Activated naive CD8-positive, alpha-beta T cell treated with anti-CD3 and anti-CD28 coated beads, Interleukin-2, amount 50 U/mL, for 24 hours (primary cell): ENCODE results near the gene ZNF672.
"Not testable (repeated sequence)": the region's sequence is repeated elsewhere in the genome, so short reads cannot be mapped to it uniquely, and the experiment has no call there.

Experiments
- ATAC-seq: fragments of 150-1000 bp; cut with Tn5 transposase; one replicate; pipeline ENCODE4 v1.10.0; 2021
- DNase-seq: peaks from one replicate; pipeline ENCODE4 v3.0.0; 2021
- H3K27ac Mint-ChIP-seq: one replicate; pipeline ENCODE4 v1.8.0; 2021; ENCODE audit warnings: mild to moderate bottlenecking, mixed read lengths
- H3K27me3 Mint-ChIP-seq: one replicate; pipeline ENCODE4 v1.8.0; 2021; ENCODE audit warnings: mixed read lengths
- H3K36me3 Mint-ChIP-seq: one replicate; pipeline ENCODE4 v1.8.0; 2021; ENCODE audit warnings: low read depth, mixed read lengths
- H3K4me1 Mint-ChIP-seq: one replicate; pipeline ENCODE4 v1.8.0; 2021; ENCODE audit warnings: mixed read lengths
- H3K4me3 Mint-ChIP-seq: one replicate; pipeline ENCODE4 v1.8.0; 2021; ENCODE audit warnings: mild to moderate bottlenecking, moderate library complexity, mixed read lengths
- H3K9me3 Mint-ChIP-seq: one replicate; pipeline ENCODE4 v1.8.0; 2021; ENCODE audit warnings: mixed read lengths

Gene ZNF672

GRCh38 chr1:248837781-248838356, at the start of gene ZNF672:
Gene ZNF672 (plus strand): TSS chr1:248838224. CDS start chr1:248847275, 9,051 bp downstream.
- no peak within 1 kb of the TSS for H3K4me3 Mint-ChIP-seq
- H3K4me1 Mint-ChIP-seq, result peaks cover 32% of the 10 kb centered on the region
- ATAC-seq (peak; percentile 86), DNase-seq (peak; percentile 93)
- no peaks in the 10 kb centered on the region for H3K9me3 Mint-ChIP-seq
- no peak within 1 kb of the TSS for H3K27ac Mint-ChIP-seq
- H3K27me3 Mint-ChIP-seq, result peaks cover 3% of the 10 kb centered on the region
- no peaks in the 10 kb centered on the region for H3K36me3 Mint-ChIP-seq

- no peaks in the 10 kb centered on the region for H3K4me1 Mint-ChIP-seq
- H3K36me3 Mint-ChIP-seq, result no peaks in the 10 kb centered on the region
- DNase-seq (no peak), ATAC-seq (no peak)
- no peaks in the 10 kb centered on the region for H3K9me3 Mint-ChIP-seq
- H3K27ac Mint-ChIP-seq, result no peak overlapping the region
- no peaks in the 10 kb centered on the region for H3K27me3 Mint-ChIP-seq
- H3K4me3 Mint-ChIP-seq, result no peak overlapping the region
These were observed 49.7 kb upstream of the ZNF672 start for GRCh38 chr1:248788327-248788726.

GRCh38 chr1:248789337-248789736, 48.7 kb upstream of the ZNF672 start:
- not testable (repeated sequence) for H3K4me1 Mint-ChIP-seq, ATAC-seq

GRCh38 chr1:248790456-248790855, 47.6 kb upstream of the ZNF672 start:
- Mint-ChIP-seq H3K4me1 (peaks cover 4% of the 10 kb centered on the region), H3K36me3 (peaks cover 4% of the 10 kb centered on the region), H3K4me3 (no peak overlapping the region), H3K27me3 (no peaks in the 10 kb centered on the region), H3K9me3 (peaks cover 13% of the 10 kb centered on the region), H3K27ac (no peak overlapping the region)
- no peak for ATAC-seq
- DNase-seq, result no peak

More at GRCh38 chr1:248789337-248789736, 48.7 kb upstream of the ZNF672 start:
- not testable (repeated sequence) for H3K27ac Mint-ChIP-seq, H3K9me3 Mint-ChIP-seq, H3K36me3 Mint-ChIP-seq, DNase-seq, H3K27me3 Mint-ChIP-seq, H3K4me3 Mint-ChIP-seq

- Mint-ChIP-seq H3K9me3 (peaks cover 13% of the 10 kb centered on the region), H3K27me3 (no peaks in the 10 kb centered on the region), H3K4me1 (peaks cover 4% of the 10 kb centered on the region), H3K4me3 (no peak overlapping the region), H3K27ac (no peak overlapping the region), H3K36me3 (peaks cover 4% of the 10 kb centered on the region)
- ATAC-seq (no peak), DNase-seq (no peak)
These were observed 47.0 kb upstream of the ZNF672 start for GRCh38 chr1:248791010-248791409.

GRCh38 chr1:248792342-248792741, 45.7 kb upstream of the ZNF672 start:
- H3K27ac Mint-ChIP-seq, result no peak overlapping the region

GRCh38 chr1:248793592-248793991, 44.4 kb upstream of the ZNF672 start:
- H3K4me1 Mint-ChIP-seq, result peaks cover 4% of the 10 kb centered on the region
- peaks cover 2% of the 10 kb centered on the region for H3K27me3 Mint-ChIP-seq
- no peak overlapping the region for H3K4me3 Mint-ChIP-seq
- ATAC-seq (peak; percentile 63), DNase-seq (no peak)
- H3K27ac Mint-ChIP-seq, result no peak overlapping the region
- H3K9me3 Mint-ChIP-seq, result peaks cover 13% of the 10 kb centered on the region
- peaks cover 4% of the 10 kb centered on the region for H3K36me3 Mint-ChIP-seq

More at GRCh38 chr1:248792342-248792741, 45.7 kb upstream of the ZNF672 start:
- H3K4me1 Mint-ChIP-seq, result peaks cover 4% of the 10 kb centered on the region
- no peak for ATAC-seq
- DNase-seq, result no peak
- H3K4me3 Mint-ChIP-seq, result no peak overlapping the region
- peaks cover 13% of the 10 kb centered on the region for H3K9me3 Mint-ChIP-seq
- peaks cover 4% of the 10 kb centered on the region for H3K36me3 Mint-ChIP-seq
- H3K27me3 Mint-ChIP-seq, result peaks cover 2% of the 10 kb centered on the region

GRCh38 chr1:248794663-248795062, 43.4 kb upstream of the ZNF672 start:
- H3K4me3 Mint-ChIP-seq, H3K27me3 Mint-ChIP-seq, H3K27ac Mint-ChIP-seq, H3K4me1 Mint-ChIP-seq, H3K36me3 Mint-ChIP-seq, DNase-seq, ATAC-seq: not testable (repeated sequence)
- H3K9me3 Mint-ChIP-seq, result peaks cover 13% of the 10 kb centered on the region

GRCh38 chr1:248798791-248799190, 39.2 kb upstream of the ZNF672 start:
- no peak for DNase-seq
- Mint-ChIP-seq H3K9me3 (peaks cover 12% of the 10 kb centered on the region), H3K4me3 (no peak overlapping the region), H3K27me3 (peaks cover 6% of the 10 kb centered on the region), H3K27ac (no peak overlapping the region), H3K4me1 (peaks cover 5% of the 10 kb centered on the region), H3K36me3 (peaks cover 2% of the 10 kb centered on the region)
- ATAC-seq, result no peak

- H3K9me3 Mint-ChIP-seq, result no peaks in the 10 kb centered on the region
- H3K36me3 Mint-ChIP-seq, result no peaks in the 10 kb centered on the region
- H3K27ac Mint-ChIP-seq, result no peak overlapping the region
- H3K4me1 Mint-ChIP-seq, result peaks cover 6% of the 10 kb centered on the region
- no peak overlapping the region for H3K4me3 Mint-ChIP-seq
- H3K27me3 Mint-ChIP-seq, result peaks cover 6% of the 10 kb centered on the region
- ATAC-seq (no peak), DNase-seq (no peak)
These were observed 37.6 kb upstream of the ZNF672 start for GRCh38 chr1:248800459-248800858.

GRCh38 chr1:248802454-248802853, 35.6 kb upstream of the ZNF672 start:
- Mint-ChIP-seq H3K4me3 (no peak overlapping the region), H3K4me1 (peaks cover 11% of the 10 kb centered on the region), H3K27me3 (peaks cover 4% of the 10 kb centered on the region), H3K27ac (no peak overlapping the region), H3K36me3 (no peaks in the 10 kb centered on the region), H3K9me3 (no peaks in the 10 kb centered on the region)
- DNase-seq (no peak), ATAC-seq (no peak)

GRCh38 chr1:248803501-248803900, 34.5 kb upstream of the ZNF672 start:
- not testable (repeated sequence) for ATAC-seq, H3K9me3 Mint-ChIP-seq, H3K4me3 Mint-ChIP-seq, H3K27ac Mint-ChIP-seq, H3K36me3 Mint-ChIP-seq, H3K27me3 Mint-ChIP-seq, DNase-seq
- peaks cover 11% of the 10 kb centered on the region for H3K4me1 Mint-ChIP-seq

GRCh38 chr1:248804771-248805681, 33.0 kb upstream of the ZNF672 start:
- Mint-ChIP-seq H3K27me3 (peaks cover 4% of the 10 kb centered on the region), H3K4me1 (peaks cover 11% of the 10 kb centered on the region), H3K9me3 (no peaks in the 10 kb centered on the region), H3K4me3 (no peak overlapping the region), H3K27ac (peak overlapping the region; percentile 23), H3K36me3 (no peaks in the 10 kb centered on the region)
- ATAC-seq (peak; percentile 34), DNase-seq (no peak)

- DNase-seq (no peak), ATAC-seq (no peak)
- no peaks in the 10 kb centered on the region for H3K9me3 Mint-ChIP-seq
- no peaks in the 10 kb centered on the region for H3K36me3 Mint-ChIP-seq
- H3K27ac Mint-ChIP-seq, result no peak overlapping the region
- peaks cover 2% of the 10 kb centered on the region for H3K27me3 Mint-ChIP-seq
- peaks cover 9% of the 10 kb centered on the region for H3K4me1 Mint-ChIP-seq
- H3K4me3 Mint-ChIP-seq, result no peak overlapping the region
These were observed 32.1 kb upstream of the ZNF672 start for GRCh38 chr1:248805876-248806275.
